Neutrophil (primary cell): ENCODE data around the gene ZBTB45.
A peak's percentile ranks its signal among the peaks of the same experiment; 100 is the strongest.

Source experiments
- H3K27ac ChIP-seq: fragments of 200-600 bp; sonication (generic); 2 replicates; pipeline ENCODE4 v1.5.1; 2016; ENCODE audit warnings: mild to moderate bottlenecking, moderate library complexity
- H3K27me3 ChIP-seq: fragments of 200-600 bp; sonication (generic); 2 replicates; pipeline ENCODE4 v1.6.0; 2016; ENCODE audit warnings: mild to moderate bottlenecking
- H3K36me3 ChIP-seq: fragments of 200-600 bp; sonication (generic); 2 replicates; pipeline ENCODE4 v1.5.1; 2017
- H3K4me1 ChIP-seq, 2 experiments: fragments of 200-600 bp in 1 of 2; sonication (generic) in 1 of 2; 1 replicate in 1 of 2; 2 replicates in 1 of 2; pipeline versions ENCODE4 v1.5.1 to v1.6.1; 2013 to 2016; ENCODE audit warnings: low read depth in 1 of 2, low read length in 1 of 2, mild to moderate bottlenecking in 1 of 2, moderate library complexity in 1 of 2; ENCODE audit not compliant: control insufficient read depth in 1 of 2, insufficient read depth in 1 of 2
- H3K4me3 ChIP-seq, 2 experiments: fragments of 200-600 bp in 1 of 2; sonication (generic) in 1 of 2; 1 replicate in 1 of 2; 2 replicates in 1 of 2; pipeline ENCODE4 v1.5.1; 2013 to 2016; ENCODE audit warnings: low read depth in 1 of 2, low read length in 1 of 2, mild to moderate bottlenecking in 1 of 2, moderate library complexity in 1 of 2
- H3K9me3 ChIP-seq: fragments of 200-600 bp; sonication (generic); 2 replicates; pipeline ENCODE4 v1.5.1; 2016
- CTCF ChIP-seq: fragments of 200-600 bp; sonication (generic); IDR thresholded peaks from 2 replicates; pipeline ENCODE4 v1.5.1; 2016; ENCODE audit warnings: antibody characterized with exemption

Gene ZBTB45

DNA sequence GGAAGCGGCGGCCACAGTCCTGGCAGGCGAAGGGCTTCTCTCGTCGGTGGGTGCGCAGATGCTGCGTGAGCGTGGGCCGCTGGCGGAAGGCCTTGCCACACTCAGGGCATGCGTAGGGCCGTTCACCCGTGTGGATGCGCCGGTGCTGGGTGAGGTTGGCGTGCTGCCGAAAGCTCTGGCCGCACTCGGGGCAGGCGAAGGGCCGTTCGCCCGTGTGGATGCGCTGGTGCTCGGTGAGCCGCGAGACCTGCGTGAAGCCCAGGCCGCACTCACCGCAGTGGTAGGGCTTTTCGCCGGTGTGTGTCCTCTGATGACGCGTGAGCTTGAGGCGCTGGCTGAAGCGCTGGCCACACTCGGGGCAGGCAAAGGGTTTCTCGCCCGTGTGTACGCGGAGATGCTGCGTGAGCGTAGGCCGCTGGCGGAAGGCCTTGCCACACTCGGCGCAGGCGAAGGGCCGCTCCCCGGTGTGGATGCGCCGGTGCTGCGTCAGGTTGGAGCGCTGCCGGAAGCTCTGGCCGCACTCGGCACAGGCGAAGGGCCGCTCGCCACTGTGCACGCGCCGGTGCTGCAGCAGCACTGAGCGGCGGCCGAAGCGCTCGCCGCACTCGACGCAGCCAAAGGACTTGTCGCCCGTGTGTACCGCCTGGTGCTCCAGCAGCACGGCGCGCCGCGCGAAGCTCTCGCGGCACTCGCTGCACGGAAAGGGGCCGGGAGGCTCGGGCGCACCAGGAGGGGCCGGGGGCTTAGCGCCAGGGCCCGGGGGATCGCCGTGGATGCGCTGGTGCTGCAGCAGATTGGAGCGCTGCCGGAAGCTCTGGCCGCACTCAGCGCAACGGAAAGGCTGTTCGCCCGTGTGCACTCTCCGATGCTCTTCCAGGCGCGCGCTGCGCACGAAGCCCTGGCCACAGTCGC is 42.8 kb upstream of the ZBTB45 start:
- H3K27ac ChIP-seq = peak overlapping the region; percentile 54
- peaks cover 33 to 39% of the 10 kb centered on the region in 2 experiments for H3K4me1 ChIP-seq
- H3K9me3 ChIP-seq = no peaks in the 10 kb centered on the region
- TF ChIP-seq CTCF = no peak
- peak overlapping the region; percentile 27 to 52 for H3K4me3 ChIP-seq
- H3K36me3 ChIP-seq = peaks cover 13% of the 10 kb centered on the region
- peaks cover 43% of the 10 kb centered on the region for H3K27me3 ChIP-seq

- Histone ChIP-seq H3K9me3 (no peaks in the 10 kb centered on the region), H3K27ac (no peak overlapping the region), H3K4me1 (peaks cover 41 to 47% of the 10 kb centered on the region in 2 experiments), H3K4me3 (no peak overlapping the region), H3K36me3 (peaks cover 13% of the 10 kb centered on the region), H3K27me3 (peaks cover 43% of the 10 kb centered on the region)
- TF ChIP-seq CTCF = no peak
Measured at GRCh38 chr19:58561373-58562121, 41.9 kb upstream of the ZBTB45 start.

- TF ChIP-seq CTCF = no peak
- Histone ChIP-seq H3K27ac (peak overlapping the region; percentile 100), H3K36me3 (peaks cover 13% of the 10 kb centered on the region), H3K4me3 (no peak overlapping the region), H3K27me3 (peaks cover 43% of the 10 kb centered on the region), H3K9me3 (no peaks in the 10 kb centered on the region), H3K4me1 (peaks cover 46 to 52% of the 10 kb centered on the region in 2 experiments)
Measured at GRCh38 chr19:58560921-58561320, 41.3 kb upstream of the ZBTB45 start.

- H3K36me3 ChIP-seq = peaks cover 19% of the 10 kb centered on the region
- peak overlapping the region; percentile 67 to 91 for H3K4me3 ChIP-seq
- H3K27me3 ChIP-seq = peaks cover 43% of the 10 kb centered on the region
- no peak for TF ChIP-seq CTCF
- H3K9me3 ChIP-seq = no peaks in the 10 kb centered on the region
- H3K4me1 ChIP-seq = peaks cover 50 to 57% of the 10 kb centered on the region in 2 experiments
- peak overlapping the region; percentile 100 for H3K27ac ChIP-seq
Measured at GRCh38 chr19:58560007-58560887, 40.6 kb upstream of the ZBTB45 start.
